Panc1 (cell line): ENCODE data around the gene ZNF784.

Experiments used
- POLR2AphosphoS5 ChIP-seq: IDR thresholded peaks from 2 replicates; pipeline ENCODE4 v1.6.1; 2012; ENCODE audit warnings: mild to moderate bottlenecking, low read depth, low read length, moderate library complexity
- TF ChIP-seq, protein P1 (sequence below): fragments of 450-650 bp; IDR thresholded peaks from 2 replicates; pipeline ENCODE4 v1.5.1; 2017; ENCODE audit warnings: mild to moderate bottlenecking
- TF ChIP-seq, protein P2 (sequence below), 2 experiments: IDR thresholded peaks; 2 replicates each; pipeline ENCODE4 v1.6.1; 2011 to 2012; ENCODE audit warnings: low read depth in 2 of 2, control low read depth in 1 of 2, low read length in 1 of 2, mild to moderate bottlenecking in 1 of 2, moderate library complexity in 1 of 2; ENCODE audit not compliant: insufficient read depth in 1 of 2

DNA sequence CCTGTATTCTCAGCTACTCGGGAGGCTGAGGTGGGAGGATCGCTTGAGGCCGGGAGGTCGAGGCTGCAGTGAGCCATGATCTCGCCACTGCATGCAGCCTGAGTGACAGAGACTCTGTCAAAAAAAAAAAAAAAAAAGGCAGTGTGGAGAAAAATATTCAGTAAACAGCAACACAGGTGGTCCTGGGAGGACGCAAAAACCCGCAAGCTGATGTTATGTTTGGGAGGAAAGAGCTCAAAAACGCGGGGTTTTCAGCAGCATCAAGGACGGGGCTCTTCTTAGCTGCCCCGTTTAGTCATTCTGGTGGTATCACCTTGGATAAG, 599 bp upstream of the ZNF784 start:
- TF ChIP-seq, protein P1, sequence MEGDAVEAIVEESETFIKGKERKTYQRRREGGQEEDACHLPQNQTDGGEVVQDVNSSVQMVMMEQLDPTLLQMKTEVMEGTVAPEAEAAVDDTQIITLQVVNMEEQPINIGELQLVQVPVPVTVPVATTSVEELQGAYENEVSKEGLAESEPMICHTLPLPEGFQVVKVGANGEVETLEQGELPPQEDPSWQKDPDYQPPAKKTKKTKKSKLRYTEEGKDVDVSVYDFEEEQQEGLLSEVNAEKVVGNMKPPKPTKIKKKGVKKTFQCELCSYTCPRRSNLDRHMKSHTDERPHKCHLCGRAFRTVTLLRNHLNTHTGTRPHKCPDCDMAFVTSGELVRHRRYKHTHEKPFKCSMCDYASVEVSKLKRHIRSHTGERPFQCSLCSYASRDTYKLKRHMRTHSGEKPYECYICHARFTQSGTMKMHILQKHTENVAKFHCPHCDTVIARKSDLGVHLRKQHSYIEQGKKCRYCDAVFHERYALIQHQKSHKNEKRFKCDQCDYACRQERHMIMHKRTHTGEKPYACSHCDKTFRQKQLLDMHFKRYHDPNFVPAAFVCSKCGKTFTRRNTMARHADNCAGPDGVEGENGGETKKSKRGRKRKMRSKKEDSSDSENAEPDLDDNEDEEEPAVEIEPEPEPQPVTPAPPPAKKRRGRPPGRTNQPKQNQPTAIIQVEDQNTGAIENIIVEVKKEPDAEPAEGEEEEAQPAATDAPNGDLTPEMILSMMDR: no peak
- TF ChIP-seq POLR2AphosphoS5: no peak
- TF ChIP-seq, protein P2, sequence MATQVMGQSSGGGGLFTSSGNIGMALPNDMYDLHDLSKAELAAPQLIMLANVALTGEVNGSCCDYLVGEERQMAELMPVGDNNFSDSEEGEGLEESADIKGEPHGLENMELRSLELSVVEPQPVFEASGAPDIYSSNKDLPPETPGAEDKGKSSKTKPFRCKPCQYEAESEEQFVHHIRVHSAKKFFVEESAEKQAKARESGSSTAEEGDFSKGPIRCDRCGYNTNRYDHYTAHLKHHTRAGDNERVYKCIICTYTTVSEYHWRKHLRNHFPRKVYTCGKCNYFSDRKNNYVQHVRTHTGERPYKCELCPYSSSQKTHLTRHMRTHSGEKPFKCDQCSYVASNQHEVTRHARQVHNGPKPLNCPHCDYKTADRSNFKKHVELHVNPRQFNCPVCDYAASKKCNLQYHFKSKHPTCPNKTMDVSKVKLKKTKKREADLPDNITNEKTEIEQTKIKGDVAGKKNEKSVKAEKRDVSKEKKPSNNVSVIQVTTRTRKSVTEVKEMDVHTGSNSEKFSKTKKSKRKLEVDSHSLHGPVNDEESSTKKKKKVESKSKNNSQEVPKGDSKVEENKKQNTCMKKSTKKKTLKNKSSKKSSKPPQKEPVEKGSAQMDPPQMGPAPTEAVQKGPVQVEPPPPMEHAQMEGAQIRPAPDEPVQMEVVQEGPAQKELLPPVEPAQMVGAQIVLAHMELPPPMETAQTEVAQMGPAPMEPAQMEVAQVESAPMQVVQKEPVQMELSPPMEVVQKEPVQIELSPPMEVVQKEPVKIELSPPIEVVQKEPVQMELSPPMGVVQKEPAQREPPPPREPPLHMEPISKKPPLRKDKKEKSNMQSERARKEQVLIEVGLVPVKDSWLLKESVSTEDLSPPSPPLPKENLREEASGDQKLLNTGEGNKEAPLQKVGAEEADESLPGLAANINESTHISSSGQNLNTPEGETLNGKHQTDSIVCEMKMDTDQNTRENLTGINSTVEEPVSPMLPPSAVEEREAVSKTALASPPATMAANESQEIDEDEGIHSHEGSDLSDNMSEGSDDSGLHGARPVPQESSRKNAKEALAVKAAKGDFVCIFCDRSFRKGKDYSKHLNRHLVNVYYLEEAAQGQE (IDR thresholded peaks at IDR 0.05; ENCODE audit: insufficient read depth in 1 of 2, low read depth in 2 of 2, low read length in 1 of 2): no peak
